Tibial nerve (tissue), 4 donors: ENCODE results near the gene ZBTB5.

Source experiments
- EP300 ChIP-seq, 2 donors: sonication (generic); formaldehyde crosslinking; IDR thresholded peaks; one replicate each; pipeline ENCODE4 v1.6.1; 2017; ENCODE audit warnings: antibody characterized with exemption in 2 of 2, mild to moderate bottlenecking in 1 of 2
- TF ChIP-seq, protein P1 (sequence below), 5 experiments: fragments of 200-600 bp in 3 of 5; fragments of 450-650 bp in 2 of 5; sonication (generic) in 3 of 5; IDR thresholded peaks; one replicate each; pipeline ENCODE4 v1.5.1; 2016 to 2019; ENCODE audit warnings: antibody characterized with exemption in 5 of 5, mild to moderate bottlenecking in 3 of 5, moderate library complexity in 2 of 5

DNA sequence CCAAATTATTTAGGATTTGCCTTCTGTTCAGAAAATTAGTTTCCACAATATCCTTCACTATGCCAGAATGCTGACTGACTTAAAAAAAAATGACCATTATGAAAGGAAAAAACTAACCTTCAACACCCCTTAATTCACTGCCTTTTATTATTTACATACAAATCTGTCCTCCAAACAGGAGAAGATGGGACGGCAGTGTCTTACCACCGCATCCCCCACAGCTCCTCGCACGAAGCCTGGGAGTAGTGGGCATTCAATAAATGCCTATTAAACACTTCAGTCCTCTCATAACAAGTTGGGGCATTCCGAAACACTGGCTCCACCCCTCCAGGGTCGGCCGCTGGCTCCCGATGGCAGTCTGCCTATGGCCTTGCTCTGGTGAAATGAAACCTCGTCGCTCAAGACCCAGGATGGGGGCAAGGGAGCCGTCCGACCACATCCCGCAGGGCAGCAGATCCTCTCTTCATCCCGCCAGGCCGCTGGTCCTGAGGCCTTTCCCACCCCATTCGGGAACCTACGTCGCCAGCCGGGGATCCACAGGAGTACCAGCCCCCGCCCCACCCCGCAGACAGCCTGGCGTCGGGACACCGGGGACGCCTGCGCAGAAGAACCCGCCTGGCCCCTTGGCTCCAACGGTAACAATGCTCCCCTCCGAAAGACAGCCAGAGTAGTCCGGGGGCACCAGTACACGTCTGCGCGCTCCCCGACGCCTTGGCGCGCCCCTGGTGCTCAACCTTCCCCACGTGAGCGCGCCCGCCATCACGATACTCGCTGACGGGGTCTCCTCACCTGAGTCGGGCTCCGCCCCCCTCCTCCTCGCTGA, 613 bp downstream of the ZBTB5 start:
- TF ChIP-seq, protein P1, sequence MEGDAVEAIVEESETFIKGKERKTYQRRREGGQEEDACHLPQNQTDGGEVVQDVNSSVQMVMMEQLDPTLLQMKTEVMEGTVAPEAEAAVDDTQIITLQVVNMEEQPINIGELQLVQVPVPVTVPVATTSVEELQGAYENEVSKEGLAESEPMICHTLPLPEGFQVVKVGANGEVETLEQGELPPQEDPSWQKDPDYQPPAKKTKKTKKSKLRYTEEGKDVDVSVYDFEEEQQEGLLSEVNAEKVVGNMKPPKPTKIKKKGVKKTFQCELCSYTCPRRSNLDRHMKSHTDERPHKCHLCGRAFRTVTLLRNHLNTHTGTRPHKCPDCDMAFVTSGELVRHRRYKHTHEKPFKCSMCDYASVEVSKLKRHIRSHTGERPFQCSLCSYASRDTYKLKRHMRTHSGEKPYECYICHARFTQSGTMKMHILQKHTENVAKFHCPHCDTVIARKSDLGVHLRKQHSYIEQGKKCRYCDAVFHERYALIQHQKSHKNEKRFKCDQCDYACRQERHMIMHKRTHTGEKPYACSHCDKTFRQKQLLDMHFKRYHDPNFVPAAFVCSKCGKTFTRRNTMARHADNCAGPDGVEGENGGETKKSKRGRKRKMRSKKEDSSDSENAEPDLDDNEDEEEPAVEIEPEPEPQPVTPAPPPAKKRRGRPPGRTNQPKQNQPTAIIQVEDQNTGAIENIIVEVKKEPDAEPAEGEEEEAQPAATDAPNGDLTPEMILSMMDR (IDR thresholded peaks at IDR 0.05): no peak
- TF ChIP-seq EP300 (IDR thresholded peaks at IDR 0.05): peak in 1 of 2 donors; percentile 6
